GM19193 (cell line): ENCODE results near the gene BEND3.

Experiments used
- POLR2A ChIP-seq: IDR thresholded peaks from 4 replicates; pipeline ENCODE4 v1.6.1; 2011; ENCODE audit not compliant: insufficient read depth, insufficient read length; ENCODE audit errors: extremely low read depth

BEND3 gene

DNA sequence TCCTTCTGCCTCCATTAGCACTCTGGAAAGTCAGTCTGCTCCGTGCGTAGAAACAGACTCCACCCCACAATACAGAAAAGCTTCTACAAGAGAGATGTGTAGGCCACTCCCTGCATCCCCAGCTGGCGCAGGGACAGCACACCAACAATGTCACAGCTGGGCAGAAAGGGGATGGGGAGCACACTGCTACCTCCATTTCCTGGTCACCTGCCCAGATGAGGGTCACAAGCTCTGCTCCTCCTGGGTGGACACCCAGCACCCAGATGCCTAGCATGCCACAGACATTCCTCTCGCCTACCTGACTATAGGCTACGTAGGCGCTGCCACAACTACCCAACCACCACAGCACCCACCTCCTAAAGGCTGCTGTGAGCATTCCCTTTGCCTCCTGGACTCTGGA, 12.2 kb downstream of the BEND3 start:
- TF ChIP-seq POLR2A: no peak

DNA sequence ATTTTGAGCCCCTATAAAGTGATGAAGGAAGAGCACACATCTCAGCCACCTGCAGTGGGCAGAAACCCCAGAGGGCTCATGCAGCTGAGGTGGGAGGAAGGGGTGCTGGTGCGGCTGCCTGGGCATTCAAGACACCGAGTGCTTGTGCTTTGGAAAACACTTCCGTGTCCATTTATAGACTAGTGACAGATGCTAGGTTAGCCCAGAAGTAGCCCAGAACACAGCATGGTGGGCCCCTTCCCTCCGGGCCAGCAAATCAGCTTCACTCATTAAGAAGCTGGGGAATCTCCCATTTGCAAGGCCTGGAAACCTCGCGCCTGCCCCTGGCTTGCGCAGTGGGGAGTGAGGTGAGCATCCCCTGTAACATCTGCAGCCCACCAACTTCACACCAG, 12.9 kb downstream of the BEND3 start:
- TF ChIP-seq POLR2A: no peak

DNA sequence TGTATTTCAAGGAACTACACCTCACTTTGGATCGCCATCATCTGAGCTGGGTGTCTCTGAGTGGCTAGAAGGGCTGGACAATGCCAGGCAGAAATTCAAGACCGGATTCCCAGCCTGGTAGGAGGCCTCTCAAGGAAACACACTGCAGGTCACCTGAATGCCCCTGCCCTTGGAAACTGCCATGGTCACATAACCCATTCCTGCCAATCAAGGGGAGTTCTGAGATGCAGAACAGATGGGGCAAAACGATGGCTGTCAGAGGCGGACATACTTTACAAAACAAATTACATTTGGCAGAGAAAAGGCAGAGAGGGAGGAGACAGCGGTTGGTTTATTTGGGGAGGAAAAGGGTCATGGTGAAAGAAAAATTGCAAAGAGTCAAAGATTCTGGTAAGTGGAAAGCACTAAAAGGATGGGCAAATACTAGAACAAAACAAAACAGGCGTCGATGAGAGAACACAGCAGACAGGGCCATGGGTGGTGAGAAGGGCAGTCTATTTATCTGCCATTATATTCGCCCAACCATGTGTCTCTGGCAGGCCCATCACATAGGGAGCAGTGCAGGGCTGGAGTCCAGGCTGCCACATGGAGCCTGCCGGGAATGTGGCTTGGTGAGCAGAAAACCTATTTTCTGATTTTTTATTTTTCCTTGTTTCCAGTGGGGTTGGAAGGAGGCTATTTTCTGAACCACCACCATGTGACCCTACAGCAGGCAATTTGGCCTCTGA, 13.5 kb downstream of the BEND3 start:
- no peak for TF ChIP-seq POLR2A

DNA sequence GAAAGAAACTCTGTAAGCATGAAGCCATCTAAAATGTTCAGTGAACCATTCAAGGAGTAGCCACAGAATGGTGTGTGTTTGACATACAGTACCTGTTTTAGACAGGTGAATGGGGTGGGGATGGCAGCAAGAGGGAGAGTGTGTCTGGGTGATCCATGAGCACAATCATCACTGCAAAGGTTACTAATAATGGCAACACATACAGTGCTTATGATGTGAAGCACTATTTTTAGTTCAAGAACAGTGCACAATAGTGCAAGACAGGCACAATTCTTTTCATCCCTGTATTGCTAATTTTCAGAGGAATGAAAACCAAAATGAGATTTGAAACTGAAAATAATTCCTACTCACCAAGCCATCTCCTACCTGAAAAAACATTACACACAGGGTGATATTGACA, 14.1 kb downstream of the BEND3 start:
- TF ChIP-seq POLR2A: no peak

DNA sequence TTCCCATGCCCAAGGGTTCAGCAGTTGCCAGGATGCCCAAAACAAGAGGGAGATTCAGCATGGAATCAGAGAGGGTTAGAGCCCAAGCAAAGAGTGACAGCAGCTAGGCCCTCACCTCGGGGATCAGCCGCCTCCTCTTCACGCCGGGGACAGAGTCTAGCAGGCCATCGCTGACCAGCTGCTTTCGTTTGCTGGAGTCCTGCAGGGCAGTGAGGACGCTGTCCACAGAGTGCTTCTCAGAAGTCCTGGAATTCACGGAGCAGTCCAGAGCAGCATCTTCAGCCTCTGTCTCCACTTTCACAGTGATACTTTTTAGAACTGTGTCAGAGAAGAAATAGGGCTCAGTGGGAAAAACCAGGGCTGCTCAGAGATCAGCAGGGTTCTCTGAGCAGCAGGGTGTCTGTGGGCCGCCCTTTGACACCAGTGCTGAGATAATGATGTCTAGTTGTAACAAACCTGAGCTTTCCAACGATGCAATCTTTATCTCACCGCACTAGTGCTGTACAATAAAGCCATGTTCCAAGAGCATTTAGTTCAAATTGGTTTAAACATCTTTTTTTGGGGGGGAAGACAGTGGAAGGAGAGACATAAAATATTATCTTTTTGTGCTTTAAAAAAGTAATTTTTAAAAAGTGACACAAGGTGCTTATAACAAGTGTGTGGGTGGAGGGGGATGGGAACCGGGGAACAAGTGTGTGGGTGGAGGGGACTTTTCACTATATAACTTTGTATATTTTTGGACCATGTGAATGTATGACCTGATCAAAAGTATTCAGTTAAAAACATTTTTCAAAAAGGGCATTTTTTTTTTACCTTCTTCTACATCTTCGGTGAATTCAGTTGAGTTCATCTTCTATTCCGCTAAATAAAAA, 16.6 kb downstream of the BEND3 start:
- no peak for TF ChIP-seq POLR2A

DNA sequence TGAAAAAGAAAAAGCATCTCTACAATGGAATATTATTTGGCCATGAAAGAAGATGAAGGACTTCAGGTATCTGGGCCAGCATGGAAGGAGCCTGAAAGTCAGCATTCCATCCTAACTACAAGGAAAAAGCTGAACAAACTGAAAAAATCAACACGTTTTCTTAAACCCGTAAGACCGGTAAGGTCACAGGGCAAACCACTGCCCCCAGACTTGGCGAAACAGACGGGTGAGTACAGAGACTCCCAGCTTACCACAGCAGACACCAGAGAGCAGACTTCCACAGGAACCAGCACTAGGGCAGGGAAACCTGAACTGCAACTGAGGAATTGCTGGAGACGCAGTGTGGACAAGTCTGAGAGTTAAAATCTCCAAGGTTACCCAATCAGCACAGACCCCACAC, 31.4 kb downstream of the BEND3 start:
- TF ChIP-seq POLR2A: no peak

DNA sequence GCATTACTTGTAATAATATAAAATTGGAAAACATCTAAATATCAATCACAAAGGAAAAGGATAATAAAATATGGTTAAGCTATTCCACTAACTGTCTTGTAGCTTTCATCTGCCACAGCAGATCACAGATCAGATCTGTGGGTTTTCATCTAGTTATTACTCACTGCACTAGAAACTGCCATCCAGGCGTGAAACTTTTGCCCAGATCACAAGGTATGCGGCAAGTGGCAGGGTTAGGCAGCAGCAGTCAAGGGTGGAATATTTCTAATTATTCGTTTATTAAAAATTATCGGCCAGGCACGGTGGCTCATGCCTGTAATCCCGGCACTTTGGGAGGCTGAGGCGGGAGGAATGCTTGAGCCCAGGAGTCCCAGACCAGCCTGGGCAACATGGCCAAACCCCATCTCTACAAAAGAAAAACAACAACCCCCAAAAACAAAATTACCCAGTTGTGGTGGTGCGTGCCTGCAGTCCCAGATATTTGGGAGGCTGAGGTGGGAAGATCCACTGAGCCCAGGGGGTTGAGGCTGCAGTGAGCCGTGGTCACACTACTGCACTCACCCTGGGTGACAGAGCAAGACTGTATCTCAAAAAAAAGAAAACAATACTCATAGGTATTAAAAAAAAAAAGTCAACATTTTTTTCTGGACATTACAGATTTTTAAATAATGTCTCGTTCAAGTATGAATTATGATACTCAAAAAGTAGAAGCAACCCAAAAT, 32.1 kb downstream of the BEND3 start:
- no peak for TF ChIP-seq POLR2A

DNA sequence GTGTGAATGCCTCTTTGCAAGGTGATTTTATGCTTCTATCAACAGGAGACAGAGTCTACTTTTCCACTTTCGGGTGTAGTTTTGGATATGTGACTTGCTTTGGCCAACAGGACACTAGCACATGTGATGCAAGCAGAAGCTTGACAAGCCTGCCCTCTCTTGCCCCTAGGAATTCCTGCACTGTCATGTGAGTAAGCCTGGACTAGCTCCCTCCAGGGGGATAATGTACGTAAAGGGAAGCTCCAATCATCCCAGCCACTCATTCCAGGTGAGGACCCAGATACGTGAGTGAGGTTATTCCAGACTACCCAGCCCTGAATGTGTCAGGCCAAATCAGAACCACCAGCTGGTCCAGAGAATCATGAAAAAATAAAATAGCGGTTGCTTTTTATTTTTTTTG, 33.3 kb downstream of the BEND3 start:
- no peak for TF ChIP-seq POLR2A

DNA sequence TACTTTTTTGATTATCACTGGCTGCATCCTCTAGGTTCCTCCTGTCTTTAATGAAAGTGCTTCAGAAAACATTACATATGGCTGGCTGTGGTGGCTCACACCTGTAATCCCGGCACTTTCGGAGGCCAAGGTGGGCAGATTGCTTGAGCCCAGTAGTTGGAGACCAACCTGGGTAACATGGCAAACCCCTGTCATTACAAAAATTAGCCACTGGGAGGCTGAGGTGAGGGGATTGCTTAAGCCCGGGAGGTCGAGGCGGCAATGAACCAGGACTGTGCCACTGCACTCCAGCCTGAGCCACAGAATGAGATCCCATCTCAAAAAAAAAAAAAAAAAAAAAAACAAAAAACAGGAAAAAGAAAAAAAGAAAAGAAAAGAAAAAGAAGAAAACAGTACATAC, 35.3 kb downstream of the BEND3 start:
- TF ChIP-seq POLR2A: no peak

DNA sequence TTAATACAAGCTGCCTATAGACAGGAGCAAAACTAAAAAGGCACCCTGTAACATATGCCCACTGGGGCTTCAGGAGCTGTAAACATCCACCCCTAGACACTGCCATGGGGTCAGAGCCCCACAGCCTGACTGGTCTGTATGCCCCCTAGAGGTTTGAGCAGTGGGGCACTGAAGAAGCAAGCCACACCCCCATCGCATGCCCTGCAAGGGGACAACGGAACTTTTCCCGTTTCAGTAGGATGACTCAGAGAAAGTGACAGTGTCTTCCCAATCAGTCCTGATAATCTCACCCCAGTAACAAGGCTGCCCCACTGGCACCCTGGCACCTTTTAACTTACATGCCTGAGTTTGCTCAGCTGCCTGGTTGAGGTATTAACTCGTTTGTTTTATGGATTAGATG, 35.9 kb downstream of the BEND3 start:
- no peak for TF ChIP-seq POLR2A

DNA sequence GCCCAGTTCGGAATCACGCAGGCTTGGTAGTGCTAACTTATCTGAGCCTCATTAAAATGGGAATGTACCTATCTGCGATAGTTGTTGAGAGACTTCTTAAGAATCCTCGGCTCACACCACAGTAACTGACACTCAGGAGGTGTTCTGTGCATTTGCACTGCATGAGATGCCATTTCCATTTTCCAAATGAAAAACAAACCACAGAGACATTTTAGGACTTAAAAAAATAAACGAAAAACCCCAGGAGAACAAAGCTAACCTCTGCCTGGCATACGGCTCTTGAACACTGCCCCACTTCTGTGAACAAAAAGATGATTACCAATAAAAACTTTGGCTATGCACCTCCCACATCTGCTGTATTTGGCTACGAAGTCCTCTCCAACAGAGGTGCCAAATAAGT, 37.6 kb downstream of the BEND3 start:
- TF ChIP-seq POLR2A: no peak

DNA sequence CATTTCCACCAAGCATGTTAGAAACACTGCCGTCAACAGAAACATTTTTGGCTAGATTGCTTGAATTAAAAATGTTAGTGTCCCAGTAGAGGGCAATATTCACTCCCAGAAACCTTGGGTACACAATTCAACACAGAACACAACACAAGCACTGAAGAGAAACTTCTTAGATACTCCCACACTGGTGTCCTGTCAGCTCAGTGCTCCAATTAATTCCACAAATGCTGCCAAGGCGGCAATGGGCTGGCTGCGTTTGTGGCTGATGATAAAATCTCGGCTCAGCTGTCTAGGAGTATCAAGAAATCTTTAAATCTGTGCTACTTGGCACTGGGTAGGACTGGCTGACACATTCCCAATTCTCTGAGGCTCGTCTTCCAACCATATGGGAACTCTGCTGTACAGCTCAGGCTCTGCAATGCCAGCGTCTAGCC, 39.3 kb downstream of the BEND3 start:
- no peak for TF ChIP-seq POLR2A

DNA sequence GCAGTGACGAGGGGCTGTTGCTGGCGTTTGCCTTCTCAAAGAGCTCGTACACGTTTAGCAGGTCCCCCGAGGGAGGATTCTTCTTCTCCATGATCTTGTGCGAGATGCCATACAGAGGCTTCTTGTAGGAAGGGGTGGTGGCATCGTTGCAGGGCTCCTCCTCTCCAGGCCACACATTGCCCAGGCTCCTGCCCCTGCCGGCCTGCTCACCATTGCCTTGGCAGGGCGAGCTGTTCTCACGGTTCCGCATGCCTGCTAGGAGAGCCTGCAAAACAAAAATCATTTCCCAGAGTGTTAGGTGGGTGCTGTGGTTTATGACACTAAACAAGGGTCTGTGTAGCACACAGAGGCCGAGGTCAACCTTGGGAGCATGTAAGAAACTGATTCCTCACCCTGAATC, 44.6 kb downstream of the BEND3 start:
- no peak for TF ChIP-seq POLR2A

DNA sequence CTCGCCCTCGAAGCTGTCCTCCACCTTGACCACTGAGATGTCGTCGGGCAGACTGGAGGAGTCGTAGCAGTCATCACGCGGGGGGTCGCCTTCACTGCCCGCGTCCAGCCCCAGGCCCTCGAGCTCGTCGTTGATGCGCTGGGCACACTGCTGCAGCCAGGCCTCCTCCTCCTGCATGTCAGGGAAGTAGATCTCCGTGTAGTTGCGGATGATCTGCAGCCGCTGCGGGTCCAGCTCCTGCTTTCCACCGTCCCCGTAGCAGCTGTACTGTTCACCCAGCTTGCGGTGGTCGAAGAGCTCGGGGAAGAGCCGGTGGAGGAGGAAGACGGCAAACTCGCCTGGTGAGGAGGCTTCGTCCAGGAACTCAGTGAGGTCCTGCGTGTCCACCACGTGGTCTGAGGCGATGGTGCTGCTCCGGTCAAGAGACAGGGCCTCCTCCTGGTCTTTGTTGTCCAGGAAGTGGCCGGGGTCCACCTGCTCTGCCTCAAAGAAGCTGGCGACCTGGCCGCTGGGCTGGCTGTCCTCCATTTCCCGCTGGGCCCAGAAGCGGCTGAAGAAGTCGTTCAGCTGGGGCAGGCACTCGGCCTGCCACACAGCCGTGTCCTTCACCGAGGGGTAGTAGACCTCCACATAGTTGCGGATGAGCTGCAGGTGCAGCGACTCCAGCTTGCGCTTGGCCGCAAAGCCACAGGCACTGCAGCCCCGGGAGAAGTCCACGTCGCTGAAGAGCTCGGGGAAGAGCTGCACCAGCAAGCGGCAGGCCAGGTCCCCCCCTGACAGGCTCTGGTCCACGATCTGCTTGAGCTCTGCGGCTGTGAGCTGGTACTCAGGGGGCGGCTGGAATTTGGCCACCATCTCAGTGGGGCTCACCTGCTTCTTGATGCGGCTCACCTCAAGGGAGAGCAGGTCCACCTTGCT, 45.4 kb downstream of the BEND3 start:
- no peak for TF ChIP-seq POLR2A
